C4-2B (cell line): ENCODE measurements around the gene SVOPL.

Source experiments
- ZFX ChIP-seq: fragments of 450-650 bp; IDR thresholded peaks from 2 replicates; pipeline ENCODE4 v1.6.1; 2017
- TF ChIP-seq, protein P1 (sequence below): fragments of 450-650 bp; conservative IDR thresholded peaks from 2 replicates; pipeline ENCODE4 v1.5.1; 2017; ENCODE audit warnings: mild to moderate bottlenecking

DNA sequence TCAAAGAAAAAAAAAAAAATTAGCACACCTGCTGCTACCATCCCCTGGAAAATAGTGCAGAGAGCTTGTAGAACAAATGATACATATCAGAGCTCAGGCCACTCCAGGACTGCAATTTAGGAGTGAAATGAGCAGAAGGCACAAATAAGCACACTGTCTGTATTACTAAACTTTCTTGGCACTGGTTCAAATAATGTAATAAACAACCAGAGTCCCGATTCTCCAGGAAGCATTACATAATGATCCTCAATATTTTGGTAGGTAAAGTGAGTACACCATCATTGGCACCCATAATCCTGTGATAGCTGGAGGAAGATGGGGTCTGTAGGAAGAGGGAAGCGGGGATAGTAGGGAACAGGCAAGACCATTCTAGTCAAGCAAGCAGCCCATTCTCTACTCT lies 74.3 kb downstream of the SVOPL start:
- TF ChIP-seq, protein P1, sequence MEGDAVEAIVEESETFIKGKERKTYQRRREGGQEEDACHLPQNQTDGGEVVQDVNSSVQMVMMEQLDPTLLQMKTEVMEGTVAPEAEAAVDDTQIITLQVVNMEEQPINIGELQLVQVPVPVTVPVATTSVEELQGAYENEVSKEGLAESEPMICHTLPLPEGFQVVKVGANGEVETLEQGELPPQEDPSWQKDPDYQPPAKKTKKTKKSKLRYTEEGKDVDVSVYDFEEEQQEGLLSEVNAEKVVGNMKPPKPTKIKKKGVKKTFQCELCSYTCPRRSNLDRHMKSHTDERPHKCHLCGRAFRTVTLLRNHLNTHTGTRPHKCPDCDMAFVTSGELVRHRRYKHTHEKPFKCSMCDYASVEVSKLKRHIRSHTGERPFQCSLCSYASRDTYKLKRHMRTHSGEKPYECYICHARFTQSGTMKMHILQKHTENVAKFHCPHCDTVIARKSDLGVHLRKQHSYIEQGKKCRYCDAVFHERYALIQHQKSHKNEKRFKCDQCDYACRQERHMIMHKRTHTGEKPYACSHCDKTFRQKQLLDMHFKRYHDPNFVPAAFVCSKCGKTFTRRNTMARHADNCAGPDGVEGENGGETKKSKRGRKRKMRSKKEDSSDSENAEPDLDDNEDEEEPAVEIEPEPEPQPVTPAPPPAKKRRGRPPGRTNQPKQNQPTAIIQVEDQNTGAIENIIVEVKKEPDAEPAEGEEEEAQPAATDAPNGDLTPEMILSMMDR = no peak
- no peak for TF ChIP-seq ZFX
